Transverse colon (tissue), 3 donors: ENCODE measurements around the gene KRTAP4-6.

Experiments used
- EP300 ChIP-seq: sonication (generic); formaldehyde crosslinking; IDR thresholded peaks from one replicate; pipeline ENCODE4 v1.6.1; 2017; ENCODE audit warnings: antibody characterized with exemption, low read depth
- POLR2A ChIP-seq: fragments of 450-650 bp; IDR thresholded peaks from one replicate; pipeline ENCODE4 v1.6.1; 2016; ENCODE audit warnings: antibody characterized with exemption, mild to moderate bottlenecking, moderate library complexity
- TF ChIP-seq, protein P1 (sequence below), 5 experiments: fragments of 200-600 bp in 3 of 5; fragments of 450-650 bp in 2 of 5; sonication (generic) in 3 of 5; IDR thresholded peaks; 1 replicate in 2 of 5; 2 replicates in 3 of 5; pipeline ENCODE4 v1.5.1; 2016 to 2017; ENCODE audit warnings: antibody characterized with exemption in 5 of 5, inconsistent platforms in 3 of 5, mild to moderate bottlenecking in 2 of 5, moderate library complexity in 1 of 5

DNA sequence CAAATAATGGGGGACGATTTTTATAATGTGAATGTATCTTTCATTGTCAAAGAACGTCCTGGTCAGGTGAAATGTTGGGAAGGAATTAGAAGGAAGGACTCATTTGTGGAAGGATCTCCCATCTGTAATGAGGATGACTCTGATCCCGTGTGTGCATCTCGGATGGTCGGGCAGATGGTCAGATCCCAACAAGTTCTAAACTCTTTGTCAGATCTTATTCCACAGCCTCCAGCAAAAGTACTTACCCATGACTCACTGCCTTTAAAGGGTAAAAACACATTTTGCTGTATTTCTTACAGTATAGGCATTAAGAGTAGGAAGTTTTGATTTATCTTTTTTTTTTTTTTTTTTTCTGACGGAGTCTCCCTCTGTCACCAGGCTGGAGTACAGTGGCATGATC, 41.9 kb downstream of the KRTAP4-6 start:
- TF ChIP-seq, protein P1, sequence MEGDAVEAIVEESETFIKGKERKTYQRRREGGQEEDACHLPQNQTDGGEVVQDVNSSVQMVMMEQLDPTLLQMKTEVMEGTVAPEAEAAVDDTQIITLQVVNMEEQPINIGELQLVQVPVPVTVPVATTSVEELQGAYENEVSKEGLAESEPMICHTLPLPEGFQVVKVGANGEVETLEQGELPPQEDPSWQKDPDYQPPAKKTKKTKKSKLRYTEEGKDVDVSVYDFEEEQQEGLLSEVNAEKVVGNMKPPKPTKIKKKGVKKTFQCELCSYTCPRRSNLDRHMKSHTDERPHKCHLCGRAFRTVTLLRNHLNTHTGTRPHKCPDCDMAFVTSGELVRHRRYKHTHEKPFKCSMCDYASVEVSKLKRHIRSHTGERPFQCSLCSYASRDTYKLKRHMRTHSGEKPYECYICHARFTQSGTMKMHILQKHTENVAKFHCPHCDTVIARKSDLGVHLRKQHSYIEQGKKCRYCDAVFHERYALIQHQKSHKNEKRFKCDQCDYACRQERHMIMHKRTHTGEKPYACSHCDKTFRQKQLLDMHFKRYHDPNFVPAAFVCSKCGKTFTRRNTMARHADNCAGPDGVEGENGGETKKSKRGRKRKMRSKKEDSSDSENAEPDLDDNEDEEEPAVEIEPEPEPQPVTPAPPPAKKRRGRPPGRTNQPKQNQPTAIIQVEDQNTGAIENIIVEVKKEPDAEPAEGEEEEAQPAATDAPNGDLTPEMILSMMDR (IDR thresholded peaks at IDR 0.05) = no peak
- no peak for TF ChIP-seq POLR2A
- no peak for TF ChIP-seq EP300
